ENCODE measurements around the gene MSS51.

Gene MSS51

DNA sequence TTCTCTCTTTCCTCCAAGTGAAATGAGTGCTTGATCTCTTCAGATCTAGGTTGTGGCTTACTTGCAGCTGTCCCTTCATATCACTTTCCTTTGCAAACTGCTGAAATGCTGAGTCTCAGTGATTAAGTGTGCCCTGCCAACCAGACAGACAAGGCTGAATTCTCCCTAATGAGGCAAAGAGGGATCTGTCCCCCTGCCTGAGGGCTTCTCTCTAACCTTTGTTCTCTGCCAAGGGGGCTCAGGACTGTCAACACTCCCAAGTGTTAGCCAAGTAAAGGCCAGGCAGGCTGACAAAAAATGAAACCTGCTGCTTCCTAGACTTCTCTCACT lies at the start of gene MSS51:
MSS51 (minus strand) TSS at position 24 of the 330 bp plus-strand sequence. CDS start 5,277 bp downstream, outside the sequence.
- DNase-seq (ENCODE audit: low read depth) = no peak

DNA sequence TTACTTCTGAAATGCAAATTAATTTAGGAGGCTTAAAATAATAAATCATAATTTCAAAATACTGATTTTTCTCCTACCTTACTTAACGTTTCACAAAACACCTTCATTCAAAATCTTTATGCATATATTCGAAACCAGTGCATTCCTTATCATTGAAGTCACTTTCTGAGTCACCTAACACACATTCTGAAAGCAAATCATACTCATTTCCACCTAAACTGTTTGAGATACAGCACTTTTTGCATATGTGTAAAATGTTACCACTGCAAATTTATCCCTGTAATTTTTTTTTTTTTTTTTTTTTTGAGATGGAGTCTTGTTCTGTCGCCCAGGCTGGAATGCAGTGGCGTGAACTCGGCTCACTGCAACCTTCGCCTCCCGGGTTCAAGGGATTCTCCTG lies 46.8 kb upstream of the MSS51 start:
- no peak for DNase-seq (ENCODE audit: low read depth)

GRCh38 chr10:73478636-73479035 lies 45.3 kb upstream of the MSS51 start:
- DNase-seq (ENCODE audit: low read depth) = no peak

- DNase-seq (ENCODE audit: low read depth) = no peak
These were observed 37.9 kb upstream of the MSS51 start for GRCh38 chr10:73471226-73471625.

DNA sequence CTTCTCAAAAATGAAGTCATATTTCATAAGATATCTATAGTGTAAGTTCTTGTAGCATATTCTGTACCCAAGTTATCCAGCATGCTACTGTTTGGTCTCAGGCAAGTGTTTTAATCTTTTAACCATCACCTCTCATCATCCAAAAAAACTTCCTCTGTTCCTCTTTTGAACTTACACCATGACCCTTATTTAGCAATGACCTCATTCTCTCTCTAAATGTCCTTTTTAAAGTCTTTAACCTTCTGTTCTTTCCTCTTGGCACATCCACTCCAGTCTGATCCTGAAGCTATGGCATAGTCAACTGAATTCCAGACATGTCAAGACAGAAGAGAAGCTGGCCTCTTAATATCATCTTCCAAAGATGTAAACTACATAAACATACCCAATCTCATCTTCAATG lies 36.2 kb upstream of the MSS51 start:
- DNase-seq (ENCODE audit: low read depth) = no peak

- DNase-seq (ENCODE audit: low read depth) = no peak
These were observed 33.8 kb upstream of the MSS51 start for GRCh38 chr10:73467206-73467605.

DNA sequence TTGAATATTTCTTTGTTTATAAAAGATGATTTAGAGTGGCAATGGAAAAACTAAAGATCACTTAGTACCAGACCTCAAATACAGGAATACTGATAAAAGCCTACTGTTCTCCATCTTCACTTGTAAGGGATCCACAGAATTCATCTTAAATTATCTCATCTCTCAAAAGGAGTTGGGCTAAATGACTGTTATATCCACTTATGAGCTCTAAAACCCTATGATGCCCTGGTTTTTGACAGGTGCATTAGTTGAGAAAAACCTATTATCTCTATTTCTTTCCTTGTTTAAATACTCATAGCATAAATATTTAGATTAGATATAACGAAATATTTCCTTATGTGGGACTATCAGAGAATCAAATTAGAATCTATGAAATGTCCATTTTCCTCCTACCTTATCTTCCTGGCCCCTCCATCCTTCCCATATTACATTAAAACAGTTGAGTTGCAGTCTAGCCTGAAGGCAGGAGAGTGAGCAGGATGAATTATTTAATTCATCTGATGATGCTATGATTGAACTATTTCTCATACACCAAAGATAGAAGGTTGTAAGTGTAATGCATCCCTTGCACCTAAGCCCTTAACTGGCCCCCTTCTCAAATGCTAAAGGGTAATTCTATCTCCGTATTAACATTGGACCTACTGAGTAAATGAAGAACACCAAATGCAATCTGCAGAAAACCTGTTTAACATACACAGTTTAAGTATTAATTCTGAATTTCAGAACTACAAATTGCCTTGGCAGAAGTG lies 32.8 kb upstream of the MSS51 start:
- DNase-seq (ENCODE audit: low read depth) = no peak

- DNase-seq (ENCODE audit: low read depth) = no peak
These were observed 27.5 kb upstream of the MSS51 start for GRCh38 chr10:73460897-73461296.

GRCh38 chr10:73459683-73460314 lies 26.4 kb upstream of the MSS51 start:
- DNase-seq (ENCODE audit: low read depth) = no peak

DNA sequence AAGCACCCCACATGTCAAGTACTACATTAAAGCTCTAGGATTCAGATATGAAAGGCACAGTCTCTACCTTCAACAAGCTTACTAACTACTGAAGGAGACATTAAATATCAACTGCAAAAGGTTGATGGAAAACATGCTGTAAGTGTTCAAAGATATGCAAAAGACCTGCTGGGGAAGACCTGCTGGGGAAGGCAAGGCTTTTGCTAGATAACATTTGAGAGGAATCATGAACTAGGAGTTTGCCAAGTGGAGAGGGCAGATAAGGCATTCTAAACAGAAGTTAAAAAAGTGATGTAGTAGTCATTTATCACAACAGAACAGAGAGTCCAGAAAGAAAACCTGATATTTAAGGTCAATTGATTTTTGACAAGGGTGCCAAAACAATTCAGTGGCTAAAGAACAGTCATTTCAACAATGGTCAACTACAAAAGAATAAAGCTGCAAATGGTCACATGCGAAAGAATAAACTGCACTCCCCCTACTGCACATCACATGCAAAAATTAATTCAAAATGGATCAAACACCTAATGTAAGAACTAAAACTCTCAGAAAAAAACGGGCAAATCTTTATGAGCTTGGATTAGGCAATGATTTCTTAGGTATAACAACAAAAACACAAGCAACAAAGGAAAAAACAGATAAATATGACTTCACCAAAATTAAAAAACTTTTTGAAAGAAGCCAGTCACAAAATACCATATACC lies 23.0 kb upstream of the MSS51 start:
- DNase-seq (ENCODE audit: low read depth) = no peak

DNA sequence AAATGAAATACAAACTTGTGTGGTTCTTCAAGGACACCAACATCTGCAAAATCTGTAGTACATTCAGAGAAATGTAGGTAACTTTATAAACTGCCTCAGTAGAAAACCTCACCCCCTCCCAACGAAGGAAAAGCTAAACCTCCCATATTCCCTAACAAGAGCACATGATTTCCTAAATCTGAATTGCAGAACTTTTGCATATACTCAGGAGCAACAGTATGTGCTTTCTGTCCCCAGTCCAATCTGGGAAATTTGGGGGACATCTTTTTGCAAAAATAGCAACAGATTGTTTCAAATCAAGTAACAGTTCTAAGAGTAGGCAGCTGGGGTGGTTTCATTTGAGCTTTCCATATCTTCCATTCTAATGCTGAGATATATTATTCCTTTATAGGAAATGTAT lies 15.8 kb upstream of the MSS51 start:
- no peak for DNase-seq (ENCODE audit: low read depth)

DNA sequence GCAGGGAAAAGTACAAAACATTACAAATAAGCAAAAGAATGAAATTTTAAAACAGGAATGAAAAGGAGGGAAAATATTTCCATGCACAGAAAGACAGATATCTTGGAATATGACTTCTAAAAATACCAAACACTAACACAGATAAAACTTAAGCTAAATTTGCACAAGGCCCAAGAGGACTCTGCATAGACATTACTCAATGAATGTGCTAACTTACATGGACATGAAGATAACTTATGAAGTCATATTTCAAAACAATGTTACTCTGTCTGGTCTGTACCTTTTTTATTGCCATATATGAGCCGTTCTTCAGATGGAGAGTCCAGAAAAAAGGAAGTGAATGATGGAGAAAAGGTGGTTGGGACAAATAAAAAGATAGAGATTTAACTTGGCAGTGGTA lies 15.0 kb upstream of the MSS51 start:
- DNase-seq (ENCODE audit: low read depth) = no peak

DNA sequence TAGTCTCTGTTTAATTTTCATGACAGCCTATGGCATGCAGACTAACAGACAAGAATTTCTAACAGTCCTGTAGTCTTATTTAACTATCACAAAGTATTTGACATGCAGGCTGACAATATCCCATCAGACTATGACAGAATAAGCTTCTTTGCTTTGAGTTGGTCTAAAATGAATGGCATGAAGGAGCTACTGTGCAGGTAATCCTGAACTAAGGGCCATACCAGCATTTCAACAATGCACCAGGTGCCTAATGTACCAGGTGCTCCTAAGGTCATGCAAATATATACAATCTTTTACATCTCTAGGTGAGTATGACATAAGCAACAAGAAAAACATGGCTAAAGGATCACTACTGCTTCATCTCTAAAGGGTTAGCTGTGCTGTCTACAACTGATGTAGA lies 13.6 kb upstream of the MSS51 start:
- no peak for DNase-seq (ENCODE audit: low read depth)

DNA sequence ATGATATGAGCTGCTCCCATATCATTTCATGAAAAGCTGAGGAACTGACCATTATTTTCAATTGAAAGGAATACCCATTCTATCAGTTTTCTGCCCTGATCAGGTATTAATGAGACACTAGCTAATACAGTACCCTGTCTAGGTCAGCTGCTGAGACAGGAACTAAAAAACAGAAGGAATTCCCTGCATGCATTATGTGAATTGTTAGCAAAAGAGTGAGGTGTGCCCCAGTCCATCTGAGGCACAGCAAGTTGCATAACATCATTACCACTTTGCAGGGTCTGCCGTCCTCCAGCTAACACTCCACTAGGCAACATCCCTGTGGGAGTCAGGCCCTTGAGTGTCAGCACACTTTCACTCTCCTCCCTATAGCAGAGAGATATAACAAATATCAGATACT lies 11.1 kb upstream of the MSS51 start:
- DNase-seq (ENCODE audit: low read depth) = no peak

- DNase-seq (ENCODE audit: low read depth) = peak; percentile 69
These were observed 6.4 kb upstream of the MSS51 start for GRCh38 chr10:73439605-73440312.

DNA sequence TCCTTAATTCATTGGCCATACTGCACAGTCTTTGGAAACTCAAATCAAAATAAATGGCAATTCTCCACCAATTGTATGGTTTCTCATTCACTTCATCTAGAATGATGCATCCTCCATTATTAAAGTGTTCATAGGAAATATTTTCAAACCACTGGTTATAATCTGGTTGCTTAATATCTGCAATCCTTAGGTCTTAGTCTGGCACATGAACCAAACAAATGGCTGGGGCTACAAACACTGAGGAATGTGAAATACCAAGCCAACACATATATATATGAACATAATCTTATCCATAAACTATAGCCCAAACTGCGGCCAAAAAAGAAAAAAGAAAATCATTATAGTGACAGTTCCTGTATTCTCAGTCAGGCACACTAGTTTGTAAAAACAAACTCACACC lies 5.7 kb upstream of the MSS51 start:
- peak; percentile 31 for DNase-seq (ENCODE audit: low read depth)

- no peak for DNase-seq (ENCODE audit: low read depth)
These were observed 469 bp downstream of the MSS51 start for GRCh38 chr10:73432646-73433537.

GRCh38 chr10:73426318-73426717 lies 7.0 kb downstream of the MSS51 start:
- no peak for DNase-seq (ENCODE audit: low read depth)

DNA sequence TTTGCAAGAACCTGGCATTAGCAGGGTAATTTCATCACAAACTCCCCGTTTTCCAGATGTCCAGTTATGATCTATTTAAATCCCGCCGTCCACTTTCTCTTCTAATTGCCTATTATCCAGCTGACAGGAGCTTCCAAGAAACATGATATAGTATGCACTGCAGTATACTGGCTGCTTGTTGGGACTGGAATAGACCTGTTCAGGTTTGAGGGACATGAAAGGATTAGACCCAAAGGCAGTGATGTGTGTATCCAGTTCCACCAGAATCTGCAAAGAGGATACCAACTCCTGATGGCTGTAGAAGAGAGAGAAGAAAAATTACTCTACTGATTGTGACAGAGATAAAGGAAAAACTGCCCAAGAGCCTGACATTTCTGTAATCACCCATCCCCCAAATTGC lies 8.9 kb downstream of the MSS51 start:
- no peak for DNase-seq (ENCODE audit: low read depth)

- DNase-seq (ENCODE audit: low read depth) = no peak
These were observed 10.1 kb downstream of the MSS51 start for GRCh38 chr10:73423309-73423708.

GRCh38 chr10:73416571-73416970 lies 16.8 kb downstream of the MSS51 start:
- DNase-seq (ENCODE audit: low read depth) = no peak

Measured in non-pigmented ciliary epithelial cell (primary cell).